Measurements from ENCODE around the gene PRDM2.

The PRDM2 gene

GRCh38 chr1:13794231-13795187 is 94.5 kb downstream of the PRDM2 start:
- peaks cover 0 to 11% of the 10 kb centered on the region in 2 experiments; a peak in 1 of 3 replicates for H3K36me3 ChIP-seq (ENCODE audit: control insufficient read depth in 2 of 2, insufficient read depth in 1 of 2, low read length in 2 of 2)
- no peak overlapping the region for H3K4me3 ChIP-seq (ENCODE audit: low read depth, low read length)
- ChIA-PET CTCF (interaction anchor here (0.6 kb wide), 2 partner anchors 51 to 110 kb away, joined by 3 read pairs; no protein-coding TSS in a partner anchor), POLR2A (no interaction called here)
- H3K27ac ChIP-seq (ENCODE audit: extremely low read depth, low read depth, low read length), result no peak overlapping the region
- TF ChIP-seq ZNF664 (tag by site-specific recombination; IDR thresholded peaks at IDR 0.05) (peak; percentile 67), ZEB2 (tag by site-specific recombination; IDR thresholded peaks at IDR 0.05) (no peak), ZBTB21 (tag by site-specific recombination; IDR thresholded peaks at IDR 0.05) (no peak), ZNF138 (tag by site-specific recombination; IDR thresholded peaks at IDR 0.05; ENCODE audit: borderline replicate concordance) (no peak), ATF2 (tag by site-specific recombination; IDR thresholded peaks at IDR 0.05; ENCODE audit: low read depth) (no peak), TSHZ1 (tag by site-specific recombination; IDR thresholded peaks at IDR 0.05; ENCODE audit: borderline replicate concordance) (no peak)
- TF ChIP-seq, protein P1, sequence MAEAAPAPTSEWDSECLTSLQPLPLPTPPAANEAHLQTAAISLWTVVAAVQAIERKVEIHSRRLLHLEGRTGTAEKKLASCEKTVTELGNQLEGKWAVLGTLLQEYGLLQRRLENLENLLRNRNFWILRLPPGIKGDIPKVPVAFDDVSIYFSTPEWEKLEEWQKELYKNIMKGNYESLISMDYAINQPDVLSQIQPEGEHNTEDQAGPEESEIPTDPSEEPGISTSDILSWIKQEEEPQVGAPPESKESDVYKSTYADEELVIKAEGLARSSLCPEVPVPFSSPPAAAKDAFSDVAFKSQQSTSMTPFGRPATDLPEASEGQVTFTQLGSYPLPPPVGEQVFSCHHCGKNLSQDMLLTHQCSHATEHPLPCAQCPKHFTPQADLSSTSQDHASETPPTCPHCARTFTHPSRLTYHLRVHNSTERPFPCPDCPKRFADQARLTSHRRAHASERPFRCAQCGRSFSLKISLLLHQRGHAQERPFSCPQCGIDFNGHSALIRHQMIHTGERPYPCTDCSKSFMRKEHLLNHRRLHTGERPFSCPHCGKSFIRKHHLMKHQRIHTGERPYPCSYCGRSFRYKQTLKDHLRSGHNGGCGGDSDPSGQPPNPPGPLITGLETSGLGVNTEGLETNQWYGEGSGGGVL (tag by site-specific recombination; IDR thresholded peaks at IDR 0.05), result no peak
- H3K4me1 ChIP-seq (ENCODE audit: control insufficient read depth, insufficient read depth, low read length), result no peaks in the 10 kb centered on the region; the same call in 1 of the 2 replicates
- no peaks in the 10 kb centered on the region for H3K9me3 ChIP-seq (ENCODE audit: control insufficient read depth, insufficient read depth, low read depth, low read length)

GRCh38 chr1:13797397-13797796 is 97.4 kb downstream of the PRDM2 start:
- peak; percentile 40 for TF ChIP-seq ZIC2 (tag by site-specific recombination; IDR thresholded peaks at IDR 0.05)
- TF ChIP-seq YY2 (tag by site-specific recombination; IDR thresholded peaks at IDR 0.05), result no peak
- no peak for TF ChIP-seq ZNF404 (tag by site-specific recombination; IDR thresholded peaks at IDR 0.05)
- peak; percentile 39; the same call in 1 of the 2 replicates for TF ChIP-seq FEZF1 (tag by site-specific recombination; IDR thresholded peaks at IDR 0.05)
- TF ChIP-seq SP7 (tag by site-specific recombination; IDR thresholded peaks at IDR 0.05), result peak; percentile 82
- peak; percentile 52; the same call in 1 of the 2 replicates for TF ChIP-seq OSR2 (tag by site-specific recombination; IDR thresholded peaks at IDR 0.05)
- no peak for TF ChIP-seq ZNF654 (tag by site-specific recombination; IDR thresholded peaks at IDR 0.05; ENCODE audit: low read depth)
- no peak for TF ChIP-seq ZNF121 (tag by site-specific recombination; IDR thresholded peaks at IDR 0.05)
- H3K4me3 ChIP-seq (ENCODE audit: low read depth, low read length), result no peak overlapping the region
- H3K27ac ChIP-seq (ENCODE audit: extremely low read depth, low read depth, low read length), result no peak overlapping the region
- H3K9me3 ChIP-seq (ENCODE audit: control insufficient read depth, insufficient read depth, low read depth, low read length), result no peaks in the 10 kb centered on the region
- CTCF ChIA-PET, result interaction anchor here (1.3 to 2.2 kb wide), 2 partner anchors 8 to 17 kb away, joined by 4 to 13 read pairs; no protein-coding TSS in a partner anchor
- H3K4me1 ChIP-seq (ENCODE audit: control insufficient read depth, insufficient read depth, low read length), result no peaks in the 10 kb centered on the region; the same call in 1 of the 2 replicates
- POLR2A ChIA-PET, result interaction anchor here (1.7 kb wide), 1 partner anchor 48 kb away, joined by 4 read pairs; no protein-coding TSS in a partner anchor
- peaks cover 0 to 7% of the 10 kb centered on the region in 2 experiments; a peak in 1 of 3 replicates for H3K36me3 ChIP-seq (ENCODE audit: control insufficient read depth in 2 of 2, insufficient read depth in 1 of 2, low read length in 2 of 2)

Measured in HEK293 (cell line).